ENCODE data around the gene CORO1C.

DNA sequence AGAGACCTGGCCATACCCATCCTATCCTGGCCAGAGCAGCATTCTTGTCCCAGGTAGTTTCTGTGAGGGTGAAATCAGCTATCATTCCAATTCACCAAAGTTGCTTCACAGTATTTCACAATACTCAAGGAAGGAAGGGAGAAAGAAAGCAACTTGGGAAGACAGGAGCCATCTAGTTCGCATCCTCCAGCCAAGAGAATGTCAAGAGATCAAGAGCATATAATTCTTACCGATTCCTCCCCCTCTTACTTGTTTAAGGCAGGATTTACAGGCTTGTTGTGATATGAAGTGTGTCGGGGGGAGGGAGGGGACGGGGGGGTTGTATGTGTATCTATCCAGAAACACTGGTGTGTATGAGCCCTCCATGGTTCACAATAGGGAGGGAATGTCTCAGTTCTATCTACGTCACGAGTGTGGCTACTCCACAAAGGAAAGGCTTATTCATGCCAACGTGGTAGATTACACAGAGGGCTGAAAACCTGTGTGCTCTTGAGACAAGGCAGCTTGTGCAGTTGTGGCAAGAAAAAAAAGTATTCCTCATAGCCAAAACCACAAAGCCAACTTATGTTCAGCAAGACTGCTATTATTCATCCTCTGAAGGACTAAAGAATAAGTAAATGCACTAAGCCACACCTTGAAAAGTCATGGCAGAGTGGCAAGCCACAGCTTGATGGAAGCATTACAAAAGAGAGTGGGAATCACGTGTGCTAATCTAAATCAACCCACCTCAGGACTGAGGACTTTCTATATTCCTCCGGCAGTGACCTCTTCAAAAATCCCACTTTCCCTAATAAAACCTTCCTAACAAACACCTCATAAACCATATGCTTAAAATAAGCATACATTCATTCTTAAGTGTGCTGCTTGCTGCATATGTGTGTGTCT, 35.0 kb downstream of the CORO1C start:
- TF ChIP-seq, protein P1, sequence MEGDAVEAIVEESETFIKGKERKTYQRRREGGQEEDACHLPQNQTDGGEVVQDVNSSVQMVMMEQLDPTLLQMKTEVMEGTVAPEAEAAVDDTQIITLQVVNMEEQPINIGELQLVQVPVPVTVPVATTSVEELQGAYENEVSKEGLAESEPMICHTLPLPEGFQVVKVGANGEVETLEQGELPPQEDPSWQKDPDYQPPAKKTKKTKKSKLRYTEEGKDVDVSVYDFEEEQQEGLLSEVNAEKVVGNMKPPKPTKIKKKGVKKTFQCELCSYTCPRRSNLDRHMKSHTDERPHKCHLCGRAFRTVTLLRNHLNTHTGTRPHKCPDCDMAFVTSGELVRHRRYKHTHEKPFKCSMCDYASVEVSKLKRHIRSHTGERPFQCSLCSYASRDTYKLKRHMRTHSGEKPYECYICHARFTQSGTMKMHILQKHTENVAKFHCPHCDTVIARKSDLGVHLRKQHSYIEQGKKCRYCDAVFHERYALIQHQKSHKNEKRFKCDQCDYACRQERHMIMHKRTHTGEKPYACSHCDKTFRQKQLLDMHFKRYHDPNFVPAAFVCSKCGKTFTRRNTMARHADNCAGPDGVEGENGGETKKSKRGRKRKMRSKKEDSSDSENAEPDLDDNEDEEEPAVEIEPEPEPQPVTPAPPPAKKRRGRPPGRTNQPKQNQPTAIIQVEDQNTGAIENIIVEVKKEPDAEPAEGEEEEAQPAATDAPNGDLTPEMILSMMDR (IDR thresholded peaks at IDR 0.05; ENCODE audit: borderline replicate concordance, extremely low read depth, low read length, poor library complexity, severe bottlenecking) = no peak
- no peak for TF ChIP-seq EZH2 (IDR thresholded peaks at IDR 0.05; ENCODE audit: borderline replicate concordance, low read depth, low read length, severe bottlenecking)

Data from DND-41 (cell line).